Pericardium fibroblast (primary cell): ENCODE measurements around the gene TRIM65. TPM values are rescaled to one million over a fixed set of nuclear protein-coding genes. Genes with fewer than 3 reads are reported as not detected.

Experiments
- total RNA-seq: library from RNA; depleted of rRNA; stranded (reverse); fragments of >200 nt; gene quantifications from 2 replicates; pipeline ENCODE4 v1.2.3, GENCODE V29; 2015

The TRIM65 gene, protein sequence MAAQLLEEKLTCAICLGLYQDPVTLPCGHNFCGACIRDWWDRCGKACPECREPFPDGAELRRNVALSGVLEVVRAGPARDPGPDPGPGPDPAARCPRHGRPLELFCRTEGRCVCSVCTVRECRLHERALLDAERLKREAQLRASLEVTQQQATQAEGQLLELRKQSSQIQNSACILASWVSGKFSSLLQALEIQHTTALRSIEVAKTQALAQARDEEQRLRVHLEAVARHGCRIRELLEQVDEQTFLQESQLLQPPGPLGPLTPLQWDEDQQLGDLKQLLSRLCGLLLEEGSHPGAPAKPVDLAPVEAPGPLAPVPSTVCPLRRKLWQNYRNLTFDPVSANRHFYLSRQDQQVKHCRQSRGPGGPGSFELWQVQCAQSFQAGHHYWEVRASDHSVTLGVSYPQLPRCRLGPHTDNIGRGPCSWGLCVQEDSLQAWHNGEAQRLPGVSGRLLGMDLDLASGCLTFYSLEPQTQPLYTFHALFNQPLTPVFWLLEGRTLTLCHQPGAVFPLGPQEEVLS
- 21.9 and 37.7 TPM in 2 replicates for total RNA-seq

DNA sequence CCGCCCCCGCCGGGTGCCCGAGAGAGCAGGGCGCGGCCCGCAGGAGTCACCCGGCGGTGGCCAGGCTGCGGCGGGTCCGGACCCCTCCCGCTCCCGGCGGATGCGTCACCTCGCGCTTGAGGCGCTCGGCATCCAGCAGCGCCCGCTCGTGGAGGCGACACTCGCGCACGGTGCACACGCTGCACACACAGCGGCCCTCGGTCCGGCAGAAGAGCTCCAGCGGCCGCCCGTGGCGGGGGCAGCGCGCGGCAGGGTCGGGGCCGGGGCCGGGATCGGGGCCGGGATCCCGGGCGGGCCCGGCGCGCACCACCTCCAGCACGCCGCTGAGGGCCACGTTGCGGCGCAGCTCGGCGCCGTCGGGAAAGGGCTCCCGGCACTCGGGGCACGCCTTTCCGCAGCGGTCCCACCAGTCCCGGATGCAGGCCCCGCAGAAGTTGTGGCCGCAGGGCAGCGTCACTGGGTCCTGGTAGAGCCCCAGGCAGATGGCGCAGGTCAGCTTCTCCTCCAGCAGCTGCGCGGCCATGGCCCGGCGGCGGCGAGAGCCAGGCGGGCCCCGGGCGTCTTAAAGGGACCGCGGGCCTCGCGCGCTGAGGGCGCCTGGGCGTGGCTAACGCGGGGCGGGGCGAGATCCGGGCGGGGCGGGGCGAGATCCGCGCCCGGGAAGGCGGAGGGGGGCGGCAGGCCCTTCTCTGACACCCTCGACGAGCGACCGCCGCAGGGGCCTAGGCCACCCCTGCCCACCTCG is at the start of gene TRIM65:
Gene TRIM65, minus strand, starts transcription at position 537 of the 745 bp plus-strand sequence. Its CDS starts 14 bp downstream, at position 523.

DNA sequence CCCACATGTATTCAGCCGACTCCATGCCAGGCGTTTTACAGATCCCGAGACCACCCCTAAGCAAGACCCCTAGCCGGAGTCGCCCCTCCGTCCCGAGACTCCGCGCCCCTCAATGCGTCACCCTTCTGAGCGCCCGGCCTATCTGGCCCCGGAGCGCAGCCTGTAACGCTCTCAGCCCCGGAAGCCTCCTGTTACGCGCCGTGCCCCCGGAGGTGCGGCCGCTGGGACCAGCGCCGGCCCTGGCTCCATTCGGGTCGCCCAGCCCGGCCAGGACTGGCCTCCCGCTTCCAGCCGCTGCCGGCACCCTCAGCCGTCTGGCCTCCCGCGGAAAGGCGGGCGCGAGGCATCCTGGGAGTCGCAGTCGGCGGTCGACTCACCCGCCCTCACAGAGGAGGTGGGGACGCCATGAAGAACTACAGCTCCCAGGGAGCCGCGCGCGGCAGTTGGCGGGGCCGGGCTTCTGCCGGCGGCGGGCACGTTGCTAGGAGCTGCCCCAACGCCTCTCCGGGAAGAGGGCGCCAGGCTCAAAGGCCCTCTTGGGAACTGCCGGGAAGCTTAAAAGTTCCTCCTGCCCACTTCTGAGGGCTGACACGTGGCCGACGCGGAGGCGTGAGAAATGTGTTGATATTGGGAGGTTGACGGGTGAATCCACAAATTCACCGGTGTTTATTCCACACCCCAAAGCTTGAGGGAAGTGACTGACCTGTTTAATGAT is 44.1 kb upstream of the TRIM65 start, which contains the start of gene FBF1:
Gene FBF1, minus strand, starts transcription at position 316 of the 715 bp plus-strand sequence. CDS start 2,893 bp downstream, outside the sequence.

DNA sequence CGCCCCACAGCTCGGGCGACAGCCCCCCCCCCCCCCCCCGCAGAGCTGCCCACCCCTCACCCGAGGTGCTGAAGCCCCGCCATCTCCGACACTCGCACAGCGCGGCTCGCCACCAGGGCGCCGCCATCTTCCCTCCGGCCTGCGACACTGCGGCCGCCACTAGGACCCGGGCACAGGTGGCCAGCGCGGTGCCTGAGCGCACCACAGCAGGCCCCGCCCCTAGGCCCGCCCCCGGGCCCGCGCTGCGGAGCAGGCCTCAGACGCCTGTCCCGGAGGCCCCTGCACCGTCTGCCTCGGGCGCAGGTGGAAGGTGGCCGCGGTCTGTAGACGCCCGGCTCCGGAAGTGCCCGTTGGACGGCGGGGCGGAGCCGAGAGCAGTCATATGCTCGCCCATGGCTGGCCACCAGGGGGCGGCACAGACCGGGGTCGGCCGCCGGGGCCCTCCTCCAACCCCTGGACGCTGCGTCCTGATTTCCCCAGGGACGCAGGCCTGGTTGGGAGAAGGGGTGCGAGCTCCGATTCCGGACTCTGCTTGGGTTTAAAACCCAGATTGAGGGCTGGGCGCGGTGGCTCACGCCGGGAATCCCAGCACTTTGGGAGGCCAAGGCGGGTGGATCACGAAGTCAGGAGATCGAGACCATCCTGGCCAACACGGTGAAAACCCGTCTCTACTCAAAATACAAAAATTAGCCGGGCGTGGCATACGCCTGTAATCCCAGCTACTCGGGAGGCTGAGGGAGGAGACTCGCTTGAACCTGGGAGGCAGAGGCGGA is 8.2 kb upstream of the TRIM65 start, which contains the start of gene MRPL38:
Gene MRPL38, minus strand, starts transcription at position 136 of the 773 bp plus-strand sequence. Its CDS starts 9 bp downstream, at position 127.

DNA sequence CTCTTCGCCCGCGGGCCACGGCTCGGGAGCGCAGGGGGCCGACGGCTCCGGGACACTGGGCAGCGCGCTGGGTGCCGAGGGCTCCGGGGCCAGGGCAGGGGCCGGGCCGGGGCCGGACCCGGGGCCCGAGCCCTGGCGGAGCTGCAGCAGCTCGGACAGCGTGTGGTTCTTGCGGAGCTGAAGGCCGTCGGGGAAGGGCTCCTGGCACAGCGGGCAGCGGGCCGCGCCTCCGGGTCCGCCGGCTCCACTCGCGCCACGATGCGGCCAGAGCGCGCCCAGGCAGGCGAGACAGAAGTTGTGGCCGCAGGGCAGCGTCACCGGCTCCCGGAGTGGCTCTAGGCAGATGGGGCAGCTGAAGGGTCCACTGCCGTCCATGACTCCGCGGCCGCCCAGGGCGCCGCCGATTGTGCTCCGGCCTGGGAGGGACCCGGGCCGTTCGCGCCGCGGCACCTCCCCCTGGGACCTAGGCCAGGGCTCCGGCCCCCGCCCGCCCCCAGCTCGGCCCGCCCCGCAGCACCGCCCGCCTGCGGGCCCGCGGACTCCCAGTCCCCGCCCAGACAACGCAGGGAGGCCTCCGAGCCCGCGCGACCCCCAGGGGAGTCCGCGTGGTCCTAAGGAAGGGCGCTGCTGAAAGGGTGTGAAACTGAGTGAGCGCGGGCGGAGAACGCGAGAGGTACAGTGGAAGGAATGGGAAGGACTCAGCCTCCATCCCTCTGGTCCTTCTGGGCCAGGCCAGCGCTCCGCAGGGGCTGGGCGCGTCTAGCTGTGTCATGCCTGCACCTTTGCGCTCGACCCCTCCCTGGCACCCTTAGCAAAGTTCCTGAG is 18.4 kb downstream of the TRIM65 start, which contains the start of gene TRIM47:
Gene TRIM47, minus strand, starts transcription at position 408 of the 825 bp plus-strand sequence. Its CDS starts 33 bp downstream, at position 375.

DNA sequence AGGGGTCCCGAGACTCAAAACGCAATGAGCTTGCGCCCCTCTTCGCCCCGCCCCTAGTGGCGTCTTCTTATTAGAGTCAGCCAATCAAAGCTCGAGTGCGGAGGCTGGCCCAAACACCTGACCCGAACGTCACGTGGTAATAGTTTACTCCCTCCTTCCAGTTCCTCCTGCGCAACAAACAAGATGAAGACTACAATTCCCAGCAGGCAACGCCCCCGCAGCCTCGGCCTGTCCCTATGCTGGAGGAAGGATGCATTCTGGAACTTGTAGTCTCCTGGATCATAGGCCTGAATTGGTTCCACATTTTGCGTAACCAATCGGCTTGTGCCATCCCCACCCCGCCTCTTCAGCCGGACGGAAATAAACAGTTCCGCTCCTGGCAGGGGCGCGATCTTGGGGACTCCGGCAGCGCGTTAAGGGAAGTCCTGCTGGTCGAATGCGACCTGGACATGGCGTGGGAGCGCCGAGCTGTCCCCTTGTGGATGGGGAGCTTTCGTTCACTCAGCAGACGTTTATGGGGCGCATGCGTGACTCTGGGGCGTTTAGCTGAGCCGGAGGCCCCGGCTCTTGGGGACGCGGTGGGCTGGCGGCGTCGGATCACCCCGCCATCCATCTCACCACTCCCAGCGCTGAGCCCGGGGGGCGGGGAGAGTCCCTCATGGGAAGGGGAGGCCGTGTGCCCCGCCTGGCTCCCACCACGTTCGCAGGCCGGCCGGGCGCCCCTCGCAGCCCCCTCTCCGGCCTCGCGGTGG is 41.3 kb downstream of the TRIM65 start, which contains the start of gene WBP2:
Gene WBP2, minus strand, starts transcription at position 26 of the 752 bp plus-strand sequence. CDS start 38 bp downstream, outside the sequence.

DNA sequence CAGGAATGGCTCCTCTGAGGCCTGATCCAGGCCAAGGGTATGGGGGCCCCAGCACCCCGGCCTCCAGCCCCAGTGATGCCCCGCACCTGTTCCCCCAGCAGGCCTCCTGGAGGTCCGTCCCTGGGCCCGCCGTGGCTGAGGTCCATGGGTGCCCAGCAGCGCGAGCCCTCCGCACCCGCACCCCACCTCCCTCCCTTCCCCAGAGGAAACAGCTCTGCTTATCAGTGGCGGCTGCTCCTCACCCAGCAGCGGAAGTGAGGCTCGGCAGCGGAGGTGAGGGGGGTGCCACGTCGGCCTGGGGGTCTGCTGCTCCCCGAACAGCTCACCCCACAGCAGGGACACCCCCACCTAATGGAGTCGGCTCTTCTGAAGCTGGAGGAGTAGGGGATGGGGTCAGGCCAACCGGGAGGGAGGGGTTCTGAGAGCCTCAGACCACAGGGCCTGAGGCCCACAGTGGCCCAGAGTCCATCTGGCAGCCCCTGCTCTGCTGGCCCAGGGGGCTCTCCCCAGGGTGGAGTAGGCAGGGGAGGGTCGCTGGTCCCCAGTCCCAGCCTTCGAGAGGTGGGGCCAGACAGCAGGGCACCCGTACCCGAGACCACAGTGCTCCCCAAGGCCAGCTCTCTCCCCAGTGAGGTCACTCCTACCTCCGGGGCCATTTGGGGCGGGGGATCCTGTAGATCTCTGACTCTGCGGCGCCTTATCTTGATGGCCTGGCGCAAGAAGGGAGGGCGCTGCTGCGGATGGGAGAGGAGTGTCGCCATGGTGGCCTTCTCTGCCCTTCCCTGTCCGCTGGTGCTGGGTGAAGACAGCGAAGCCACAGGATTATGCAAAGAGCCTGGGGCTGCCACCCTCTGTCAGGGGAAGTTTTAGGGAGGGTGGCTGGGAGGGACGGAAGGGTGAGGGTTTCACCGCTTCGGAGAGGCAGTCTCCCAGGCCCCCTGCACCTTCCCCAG is 52.9 kb downstream of the TRIM65 start, which contains the start of gene UNC13D:
Gene UNC13D, minus strand, starts transcription at position 828 of the 953 bp plus-strand sequence. Its CDS starts 67 bp downstream, at position 761.

Other genes starting within 250 kb of the TRIM65 start
- gene RECQL5, start 229.8 kb downstream of the TRIM65 start, total RNA-seq, result 7.5 and 9.6 TPM in 2 replicates
- 35.0 and 62.0 TPM in 2 replicates for gene SAP30BP, start 229.6 kb downstream of the TRIM65 start, total RNA-seq
- 0.17 and 1.4 TPM in 2 replicates for gene ITGB4, start 175.5 kb downstream of the TRIM65 start, total RNA-seq
- gene GALK1, start 131.8 kb downstream of the TRIM65 start, total RNA-seq, result 46.3 and 48.2 TPM in 2 replicates
- gene UNK, start 112.1 kb downstream of the TRIM65 start, total RNA-seq, result 10.3 and 17.0 TPM in 2 replicates
- 0.70 and 1.6 TPM in 2 replicates for gene UNC13D, start 52.5 kb downstream of the TRIM65 start, total RNA-seq
- gene WBP2, start 41.6 kb downstream of the TRIM65 start, total RNA-seq, result 51.3 and 60.2 TPM in 2 replicates
- 25.0 and 34.0 TPM in 2 replicates for gene TRIM47, start 18.4 kb downstream of the TRIM65 start, total RNA-seq
- gene MRPL38, start 7.9 kb upstream of the TRIM65 start, total RNA-seq, result 16.5 and 20.1 TPM in 2 replicates
- 4.9 and 6.8 TPM in 2 replicates for gene FBF1, start 44.1 kb upstream of the TRIM65 start, total RNA-seq
- gene ACOX1, start 82.2 kb upstream of the TRIM65 start, total RNA-seq, result 19.1 and 24.3 TPM in 2 replicates
- 14.7 and 37.5 TPM in 2 replicates for gene TEN1, start 82.3 kb upstream of the TRIM65 start, total RNA-seq
- 0.77 and 2.7 TPM in 2 replicates for gene CDK3, start 103.9 kb upstream of the TRIM65 start, total RNA-seq
- gene EVPL, start 130.4 kb upstream of the TRIM65 start, total RNA-seq, result not detected in 2 replicates
- 16.7 and 24.9 TPM in 2 replicates for gene SRP68, start 175.6 kb upstream of the TRIM65 start, total RNA-seq
- gene GALR2, start 177.8 kb upstream of the TRIM65 start, total RNA-seq, result not detected in 2 replicates
- not detected in 2 replicates for gene ZACN, start 182.2 kb upstream of the TRIM65 start, total RNA-seq
- gene EXOC7, start 206.8 kb upstream of the TRIM65 start, total RNA-seq, result 48.9 and 49.9 TPM in 2 replicates
- gene FOXJ1, start 244.3 kb upstream of the TRIM65 start, total RNA-seq, result not detected in 2 replicates